Muscle layer of colon (tissue), 2 donors: ENCODE results near the gene HASPIN.

ENCODE experiments used
- H3K27ac ChIP-seq: one replicate; pipeline ENCODE4 v1.7.0; 2013; ENCODE audit warnings: low read depth, mild to moderate bottlenecking, low read length, moderate library complexity
- H3K27me3 ChIP-seq, 2 donors: one replicate each; pipeline ENCODE4 v1.7.0; 2013; ENCODE audit warnings: low read length in 2 of 2, mild to moderate bottlenecking in 2 of 2; ENCODE audit not compliant: insufficient read depth in 2 of 2, control insufficient read depth in 1 of 2
- H3K36me3 ChIP-seq: one replicate; pipeline ENCODE4 v1.7.0; 2013; ENCODE audit warnings: mild to moderate bottlenecking, low read length; ENCODE audit not compliant: insufficient read depth
- H3K4me1 ChIP-seq: one replicate; pipeline ENCODE4 v1.7.0; 2013; ENCODE audit warnings: mild to moderate bottlenecking, low read length; ENCODE audit not compliant: insufficient read depth
- H3K4me3 ChIP-seq, 2 donors: one replicate each; pipeline ENCODE4 v1.7.0; 2013; ENCODE audit warnings: low read length in 2 of 2, low read depth in 1 of 2, mild to moderate bottlenecking in 1 of 2, moderate library complexity in 1 of 2
- H3K9ac ChIP-seq: one replicate; pipeline ENCODE4 v1.7.0; 2013; ENCODE audit warnings: low read length
- H3K9me3 ChIP-seq: one replicate; pipeline ENCODE4 v1.7.0; 2013; ENCODE audit warnings: mild to moderate bottlenecking, low read length
- donor health status: abdominal sarcoma.
- donor health status: Adenocarcinoma of cecum.

The HASPIN gene

GRCh38 chr17:3759597-3760216 lies 36.0 kb downstream of the HASPIN start:
- no peaks in the 10 kb centered on the region for H3K36me3 ChIP-seq
- peaks cover 0 to 6% of the 10 kb centered on the region in 2 donors for H3K27me3 ChIP-seq
- no peak overlapping the region for H3K9ac ChIP-seq
- H3K9me3 ChIP-seq, result no peaks in the 10 kb centered on the region
- no peak overlapping the region for H3K4me3 ChIP-seq
- H3K4me1 ChIP-seq, result no peaks in the 10 kb centered on the region
- no peak overlapping the region for H3K27ac ChIP-seq

- Histone ChIP-seq H3K4me3 (no peak overlapping the region), H3K4me1 (no peaks in the 10 kb centered on the region), H3K9me3 (no peaks in the 10 kb centered on the region), H3K27me3 (no peaks in the 10 kb centered on the region), H3K36me3 (no peaks in the 10 kb centered on the region), H3K9ac (no peak overlapping the region), H3K27ac (no peak overlapping the region)
Measured at GRCh38 chr17:3761036-3761917, 37.6 kb downstream of the HASPIN start.

GRCh38 chr17:3761918-3762380 lies 38.2 kb downstream of the HASPIN start:
- Histone ChIP-seq H3K4me3 (no peak overlapping the region), H3K9ac (no peak overlapping the region), H3K9me3 (no peaks in the 10 kb centered on the region), H3K27ac (no peak overlapping the region), H3K36me3 (no peaks in the 10 kb centered on the region), H3K27me3 (no peaks in the 10 kb centered on the region), H3K4me1 (no peaks in the 10 kb centered on the region)

GRCh38 chr17:3762922-3763776 lies 39.4 kb downstream of the HASPIN start:
- Histone ChIP-seq H3K27ac (no peak overlapping the region), H3K4me3 (no peak overlapping the region), H3K4me1 (no peaks in the 10 kb centered on the region), H3K9me3 (no peaks in the 10 kb centered on the region), H3K36me3 (no peaks in the 10 kb centered on the region), H3K27me3 (no peaks in the 10 kb centered on the region), H3K9ac (no peak overlapping the region)

- H3K4me1 ChIP-seq, result no peaks in the 10 kb centered on the region
- no peaks in the 10 kb centered on the region for H3K27me3 ChIP-seq
- no peak overlapping the region for H3K27ac ChIP-seq
- no peaks in the 10 kb centered on the region for H3K36me3 ChIP-seq
- H3K4me3 ChIP-seq, result no peak overlapping the region
- no peak overlapping the region for H3K9ac ChIP-seq
- no peaks in the 10 kb centered on the region for H3K9me3 ChIP-seq
Measured at GRCh38 chr17:3763777-3764170, 40.1 kb downstream of the HASPIN start.

- H3K9ac ChIP-seq, result no peak overlapping the region
Measured at GRCh38 chr17:3765981-3766380, 42.3 kb downstream of the HASPIN start.

GRCh38 chr17:3766779-3767178 lies 43.1 kb downstream of the HASPIN start:
- H3K27me3 ChIP-seq, result no peaks in the 10 kb centered on the region
- no peak overlapping the region for H3K4me3 ChIP-seq
- H3K9me3 ChIP-seq, result no peaks in the 10 kb centered on the region
- H3K4me1 ChIP-seq, result no peaks in the 10 kb centered on the region
- no peak overlapping the region for H3K27ac ChIP-seq
- no peaks in the 10 kb centered on the region for H3K36me3 ChIP-seq
- no peak overlapping the region for H3K9ac ChIP-seq

More at GRCh38 chr17:3765981-3766380, 42.3 kb downstream of the HASPIN start:
- H3K4me3 ChIP-seq, result no peak overlapping the region
- no peak overlapping the region for H3K27ac ChIP-seq
- H3K27me3 ChIP-seq, result no peaks in the 10 kb centered on the region
- no peaks in the 10 kb centered on the region for H3K4me1 ChIP-seq
- no peaks in the 10 kb centered on the region for H3K36me3 ChIP-seq
- no peaks in the 10 kb centered on the region for H3K9me3 ChIP-seq

- H3K9me3 ChIP-seq, result no peaks in the 10 kb centered on the region
- H3K27ac ChIP-seq, result no peak overlapping the region
- no peaks in the 10 kb centered on the region for H3K4me1 ChIP-seq
- H3K27me3 ChIP-seq, result no peaks in the 10 kb centered on the region
- H3K9ac ChIP-seq, result no peak overlapping the region
- H3K36me3 ChIP-seq, result no peaks in the 10 kb centered on the region
- H3K4me3 ChIP-seq, result no peak overlapping the region
Measured at GRCh38 chr17:3768341-3768740, 44.6 kb downstream of the HASPIN start.

- H3K27me3 ChIP-seq, result no peaks in the 10 kb centered on the region
- no peaks in the 10 kb centered on the region for H3K36me3 ChIP-seq
- no peaks in the 10 kb centered on the region for H3K4me1 ChIP-seq
- H3K27ac ChIP-seq, result no peak overlapping the region
- no peak overlapping the region for H3K4me3 ChIP-seq
- no peaks in the 10 kb centered on the region for H3K9me3 ChIP-seq
- H3K9ac ChIP-seq, result no peak overlapping the region
Measured at GRCh38 chr17:3768769-3769168, 45.1 kb downstream of the HASPIN start.

GRCh38 chr17:3770466-3770865 lies 46.8 kb downstream of the HASPIN start:
- Histone ChIP-seq H3K36me3 (no peaks in the 10 kb centered on the region), H3K4me3 (no peak overlapping the region), H3K27ac (no peak overlapping the region), H3K9ac (no peak overlapping the region), H3K27me3 (no peaks in the 10 kb centered on the region), H3K4me1 (no peaks in the 10 kb centered on the region), H3K9me3 (no peaks in the 10 kb centered on the region)

GRCh38 chr17:3771140-3771539 lies 47.4 kb downstream of the HASPIN start:
- Histone ChIP-seq H3K9me3 (no peaks in the 10 kb centered on the region), H3K4me1 (no peaks in the 10 kb centered on the region), H3K36me3 (no peaks in the 10 kb centered on the region), H3K4me3 (no peak overlapping the region), H3K9ac (no peak overlapping the region), H3K27me3 (no peaks in the 10 kb centered on the region), H3K27ac (no peak overlapping the region)
